ENCODE results near the gene DGCR8. TPM values are rescaled to one million over a fixed set of nuclear protein-coding genes. Genes with fewer than 3 reads are reported as not detected.

DGCR8 gene
- total RNA-seq, 6 experiments from 2014 or later, result 19.8 to 24.5 (median 22.0) TPM

- Mint-ChIP-seq H3K4me3 (no peak overlapping the region), H3K4me1 (ENCODE audit: low read depth) (peaks cover 34% of the 10 kb centered on the region), H3K36me3 (ENCODE audit: low read depth) (peaks cover 52% of the 10 kb centered on the region), H3K9me3 (no peaks in the 10 kb centered on the region), H3K27me3 (ENCODE audit: insufficient read depth) (no peaks in the 10 kb centered on the region; the same call in 1 of the 2 replicates), H3K27ac (no peak overlapping the region)
- no peak for TF ChIP-seq CTCF (IDR thresholded peaks at IDR 0.05)
- no peak for DNase-seq
These were observed 8.2 kb downstream of the DGCR8 start for GRCh38 chr22:20088263-20088648.

- Mint-ChIP-seq H3K36me3 (ENCODE audit: low read depth) (peaks cover 61% of the 10 kb centered on the region), H3K27ac (peak overlapping the region; percentile 38), H3K9me3 (no peaks in the 10 kb centered on the region), H3K4me1 (ENCODE audit: low read depth) (peaks cover 23% of the 10 kb centered on the region), H3K27me3 (ENCODE audit: insufficient read depth) (no peaks in the 10 kb centered on the region; the same call in 1 of the 2 replicates), H3K4me3 (no peak overlapping the region)
- TF ChIP-seq CTCF (IDR thresholded peaks at IDR 0.05), result no peak
- no peak for DNase-seq
These were observed 9.4 kb downstream of the DGCR8 start for GRCh38 chr22:20089226-20089976.

GRCh38 chr22:20089977-20090729 is 10.1 kb downstream of the DGCR8 start:
- peaks cover 19% of the 10 kb centered on the region for H3K4me1 Mint-ChIP-seq (ENCODE audit: low read depth)
- H3K4me3 Mint-ChIP-seq, result no peak overlapping the region
- peaks cover 61% of the 10 kb centered on the region for H3K36me3 Mint-ChIP-seq (ENCODE audit: low read depth)
- peak; percentile 54 for DNase-seq
- TF ChIP-seq CTCF (IDR thresholded peaks at IDR 0.05), result no peak
- peak overlapping the region; percentile 59 for H3K27ac Mint-ChIP-seq
- no peaks in the 10 kb centered on the region; the same call in 1 of the 2 replicates for H3K27me3 Mint-ChIP-seq (ENCODE audit: insufficient read depth)
- no peaks in the 10 kb centered on the region for H3K9me3 Mint-ChIP-seq

- H3K36me3 Mint-ChIP-seq (ENCODE audit: low read depth), result peaks cover 64% of the 10 kb centered on the region
- H3K4me1 Mint-ChIP-seq (ENCODE audit: low read depth), result peaks cover 19% of the 10 kb centered on the region
- H3K27me3 Mint-ChIP-seq (ENCODE audit: insufficient read depth), result no peaks in the 10 kb centered on the region; the same call in 1 of the 2 replicates
These were observed 10.7 kb downstream of the DGCR8 start for GRCh38 chr22:20090730-20091240.

More at GRCh38 chr22:20090730-20091240, 10.7 kb downstream of the DGCR8 start:
- Mint-ChIP-seq H3K27ac (peak overlapping the region; percentile 59), H3K4me3 (no peak overlapping the region), H3K9me3 (no peaks in the 10 kb centered on the region)
- DNase-seq, result no peak
- no peak for TF ChIP-seq CTCF (IDR thresholded peaks at IDR 0.05)

All from HFFc6 (cell line).